Erythroblast (primary cell): ENCODE data around the gene CEP131.

Experiments
- GATA1 ChIP-seq: IDR thresholded peaks from 2 replicates; pipeline ENCODE4 v1.6.1; 2011; ENCODE audit warnings: low read depth, mild to moderate bottlenecking, control low read depth, low read length, moderate library complexity
- POLR2A ChIP-seq: IDR thresholded peaks from 2 replicates; pipeline ENCODE4 v1.6.1; 2011; ENCODE audit warnings: mild to moderate bottlenecking, low read length

GRCh38 chr17:81152288-81152828, 70.4 kb downstream of the CEP131 start:
- TF ChIP-seq POLR2A (no peak), GATA1 (no peak)
